SH-SY5Y (cell line): ENCODE data around the gene ZNF397.

Source experiments
- GATA2 ChIP-seq: IDR thresholded peaks from 2 replicates; pipeline ENCODE4 v1.6.1; 2011; ENCODE audit warnings: mild to moderate bottlenecking, low read depth, low read length
- GATA3 ChIP-seq: IDR thresholded peaks from 2 replicates; pipeline ENCODE4 v1.6.1; 2011; ENCODE audit warnings: low read depth, mild to moderate bottlenecking, low read length, moderate library complexity

DNA sequence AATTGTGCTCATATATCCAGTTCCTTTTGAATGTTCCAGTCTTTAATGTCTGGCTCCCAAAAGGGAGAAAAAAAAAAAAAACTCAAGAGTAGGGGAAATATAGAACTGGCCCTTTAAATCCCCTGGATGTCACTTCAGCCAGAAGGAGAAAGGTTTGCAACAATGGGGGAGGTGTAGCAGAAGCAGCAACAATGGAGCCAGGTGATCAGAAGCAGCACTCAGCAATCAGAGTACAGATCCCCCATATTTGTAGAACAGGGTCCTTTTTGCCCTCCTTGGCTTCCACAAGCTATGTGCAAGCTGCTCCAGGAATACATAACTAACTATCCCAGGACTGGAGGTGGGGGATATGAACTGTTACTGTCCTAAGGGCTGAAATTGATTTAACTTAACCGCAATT, 25.8 kb upstream of the ZNF397 start:
- TF ChIP-seq GATA3 (no peak), GATA2 (no peak)
